CD4-positive, alpha-beta memory T cell (primary cell): ENCODE data around the gene CCDC167. TPM values are rescaled to one million over a fixed set of nuclear protein-coding genes. Genes with fewer than 3 reads are reported as not detected.

ENCODE experiments used
- polyA plus RNA-seq, 2 donors: library from polyadenylated mRNA; unstranded; fragments of 300-500 nt; fragmentation: Illumina TruSeq; gene quantifications; one replicate each; pipeline ENCODE4 v1.2.3, GENCODE V29; 2021
- total RNA-seq, 2 experiments: library from RNA; stranded (reverse); gene quantifications; one replicate each; pipeline ENCODE4 v1.2.3, GENCODE V29; 2021

Gene CCDC167
- total and polyA plus RNA-seq, 4 experiments from 2014 or later = 25.1 to 226 (median 89.2) TPM

Other genes starting within 250 kb of the CCDC167 start
- gene TBC1D22B, start 242.1 kb downstream of the CCDC167 start, total RNA-seq = 10 to 100 TPM in 1 of 2 experiments, 1 to 10 TPM in 1; 9.7 to 10.3 TPM
- 10 to 100 TPM in 1 of 2 donors, 1 to 10 TPM in 1; 7.2 to 11.9 TPM for gene TBC1D22B, start 242.1 kb downstream of the CCDC167 start, polyA plus RNA-seq
- 1 to 10 TPM in 1 of 2 experiments, not detected in 1; 1.4 TPM for gene TMEM217, start 241.7 kb downstream of the CCDC167 start, total RNA-seq
- under 1 TPM; 0.31 to 0.42 TPM for gene TMEM217, start 241.7 kb downstream of the CCDC167 start, polyA plus RNA-seq
- gene RNF8, start 145.9 kb downstream of the CCDC167 start, total RNA-seq = 10 to 100 TPM; 14.8 to 16.6 TPM
- gene RNF8, start 145.9 kb downstream of the CCDC167 start, polyA plus RNA-seq = 10 to 100 TPM; 14.2 to 17.2 TPM
- 10 to 100 TPM; 75.0 to 79.1 TPM for gene CMTR1, start 66.7 kb downstream of the CCDC167 start, total RNA-seq
- 10 to 100 TPM; 28.4 to 32.6 TPM for gene CMTR1, start 66.7 kb downstream of the CCDC167 start, polyA plus RNA-seq
- 10 to 100 TPM; 25.7 to 25.9 TPM for gene MDGA1, start 198.0 kb upstream of the CCDC167 start, total RNA-seq
- gene MDGA1, start 198.0 kb upstream of the CCDC167 start, polyA plus RNA-seq = 1 to 10 TPM; 1.2 to 3.7 TPM